Stimulated activated CD4-positive, alpha-beta T cell treated with anti-CD3 and anti-CD28 coated beads, Interleukin-15, amount 100 ng/mL, for 1 hour (primary cell): ENCODE results near the gene FOXP1.

Source experiments
- DNase-seq, 2 donors: peaks; one replicate each; pipeline ENCODE4 v3.0.0-alpha.2; 2020; ENCODE audit warnings: low read depth in 1 of 2, low spot score in 1 of 2

The FOXP1 gene

GRCh38 chr3:70973558-70973957, 610.0 kb downstream of the FOXP1 start:
- no peak for DNase-seq

GRCh38 chr3:70972855-70973254, 610.7 kb downstream of the FOXP1 start:
- no peak for DNase-seq

GRCh38 chr3:70970952-70971351, 612.6 kb downstream of the FOXP1 start:
- DNase-seq: no peak

GRCh38 chr3:70970171-70970570, 613.4 kb downstream of the FOXP1 start:
- DNase-seq: no peak

GRCh38 chr3:70963431-70964275, 619.9 kb downstream of the FOXP1 start:
- no peak for DNase-seq

- no peak for DNase-seq
Observed at GRCh38 chr3:70959506-70960291, 623.8 kb downstream of the FOXP1 start.

GRCh38 chr3:70952033-70952747, 631.3 kb downstream of the FOXP1 start:
- no peak for DNase-seq

GRCh38 chr3:70951316-70951715, 632.2 kb downstream of the FOXP1 start:
- no peak for DNase-seq

- DNase-seq: no peak
Observed at GRCh38 chr3:70947579-70947978, 635.9 kb downstream of the FOXP1 start.

- DNase-seq: no peak
Observed at GRCh38 chr3:70943886-70944285, 639.6 kb downstream of the FOXP1 start.

GRCh38 chr3:70933105-70933810, 650.3 kb downstream of the FOXP1 start:
- no peak for DNase-seq

GRCh38 chr3:70930066-70930465, 653.5 kb downstream of the FOXP1 start:
- DNase-seq: no peak

GRCh38 chr3:70927239-70927638, 656.3 kb downstream of the FOXP1 start:
- no peak for DNase-seq

GRCh38 chr3:70926835-70927234, 656.7 kb downstream of the FOXP1 start:
- no peak for DNase-seq

- DNase-seq: no peak
Observed at GRCh38 chr3:70919661-70920060, 663.9 kb downstream of the FOXP1 start.

GRCh38 chr3:70919091-70919490, 664.4 kb downstream of the FOXP1 start:
- DNase-seq: no peak

- DNase-seq: no peak
Observed at GRCh38 chr3:70916375-70917055, 667.0 kb downstream of the FOXP1 start.

GRCh38 chr3:70914862-70915261, 668.7 kb downstream of the FOXP1 start:
- no peak for DNase-seq

GRCh38 chr3:70911719-70912118, 671.8 kb downstream of the FOXP1 start:
- DNase-seq: no peak

- no peak for DNase-seq
Observed at GRCh38 chr3:70905491-70905890, 678.0 kb downstream of the FOXP1 start.
